HCT116 (cell line): ENCODE results near the gene ERICH6. TPM values are rescaled to one million over a fixed set of nuclear protein-coding genes. Genes with fewer than 3 reads are reported as not detected.

Source experiments
- ATAC-seq: fragments of 200-7000 bp; cut with Tn5 transposase; 2 replicates; pipeline ENCODE4 v1.9.1; 2020; ENCODE audit warnings: mild to moderate bottlenecking, moderate library complexity
- BruUV-seq: library from RNA; stranded (reverse); fragments of 400-500 nt; replicated peaks from 2 replicates; lab custom pipeline; 2021; lab: Mats Ljungman, UMichigan
- CTCF ChIA-PET: fragments of 300-600 bp; sonication (Branson Sonifier 250); formaldehyde crosslinking; loops from one replicate; lab custom pipeline; 2021; ENCODE audit warnings: antibody characterized with exemption; lab: Charles Lee
- POLR2A ChIA-PET: fragments of 300-600, 350-600 bp; sonication (Branson Sonifier 250); formaldehyde crosslinking; loops from one replicate; lab custom pipeline; 2021; ENCODE audit warnings: antibody characterized with exemption; lab: Charles Lee
- RAD21 ChIA-PET, 2 experiments: fragments of 300-600 bp; sonication (Branson Sonifier 250); formaldehyde crosslinking; loops; one replicate each; lab custom pipeline; 2023; ENCODE audit warnings: low total read pairs in 2 of 2; ENCODE audit not compliant: uncharacterized antibody in 2 of 2, unreplicated experiment in 2 of 2, low non-redundant PET in 1 of 2; lab: Charles Lee
- DNase-seq: peaks from one replicate; pipeline ENCODE4 v3.0.0-alpha.2; 2010; ENCODE audit warnings: low read depth, low spot score
- H2AFZ ChIP-seq: fragments of 200-600 bp; shearing (Covaris generic), sonication (generic); 2 replicates; pipeline ENCODE4 v1.6.1; 2017; ENCODE audit warnings: low read depth, mixed run types, mixed read lengths, antibody characterized with exemption, low read length; ENCODE audit not compliant: poor library complexity, severe bottlenecking
- H3K27ac ChIP-seq: 2 replicates; pipeline ENCODE4 v1.5.1; 2012; ENCODE audit warnings: low read depth, low read length
- H3K27me3 ChIP-seq: fragments of 200-600 bp; sonication (generic); 2 replicates; pipeline ENCODE4 v1.6.1; 2016; ENCODE audit warnings: mixed run types, low read length, mixed read lengths; ENCODE audit not compliant: insufficient read depth
- H3K36me3 ChIP-seq, 2 experiments: fragments of 200-500 bp in 1 of 2; fragments of 200-600 bp in 1 of 2; sonication (Bioruptor generic) in 1 of 2; sonication (generic) in 1 of 2; 2 replicates each; pipeline versions ENCODE4 v1.5.1 to v1.6.1; 2014 to 2016; ENCODE audit warnings: low read length in 2 of 2, inconsistent platforms in 1 of 2, mixed read lengths in 1 of 2, mixed run types in 1 of 2; ENCODE audit not compliant: insufficient read depth in 2 of 2, control insufficient read depth in 1 of 2
- H3K4me1 ChIP-seq, 2 experiments: fragments of 200-600 bp in 1 of 2; sonication (generic) in 1 of 2; 2 replicates each; pipeline versions ENCODE4 v1.5.1 to v1.6.1; 2012 to 2017; ENCODE audit warnings: low read length in 2 of 2, inconsistent platforms in 1 of 2, mild to moderate bottlenecking in 1 of 2, mixed read lengths in 1 of 2, mixed run types in 1 of 2, moderate library complexity in 1 of 2; ENCODE audit not compliant: insufficient read depth in 2 of 2, control insufficient read depth in 1 of 2
- H3K4me2 ChIP-seq: fragments of 200-600 bp; sonication (generic); 2 replicates; pipeline ENCODE4 v1.6.1; 2017; ENCODE audit warnings: mixed run types, low read length, mixed read lengths
- H3K4me3 ChIP-seq, 2 experiments: fragments of 200-600 bp in 1 of 2; sonication (generic) in 1 of 2; replicated peaks in 1 of 2; 2 replicates each; pipeline ENCODE4 v1.5.1; 2011 to 2016; ENCODE audit warnings: low read length in 2 of 2, control low read depth in 1 of 2, low read depth in 1 of 2, mild to moderate bottlenecking in 1 of 2, mixed read lengths in 1 of 2, mixed run types in 1 of 2
- H3K79me2 ChIP-seq: fragments of 200-600 bp; sonication (generic); 2 replicates; pipeline ENCODE4 v1.6.1; 2017; ENCODE audit warnings: mild to moderate bottlenecking, mixed run types, low read length, moderate library complexity, mixed read lengths; ENCODE audit not compliant: insufficient read depth
- H3K9ac ChIP-seq: fragments of 200-600 bp; sonication (generic); 2 replicates; pipeline ENCODE4 v1.6.1; 2016; ENCODE audit warnings: low read length, mixed read lengths
- H3K9me2 ChIP-seq: fragments of 200-600 bp; sonication (generic), shearing (Covaris generic); 2 replicates; pipeline ENCODE4 v1.6.1; 2017; ENCODE audit warnings: mixed run types, mild to moderate bottlenecking, moderate library complexity; ENCODE audit not compliant: insufficient read depth
- H3K9me3 ChIP-seq, 2 experiments: fragments of 200-500 bp in 1 of 2; fragments of 200-600 bp in 1 of 2; sonication (Bioruptor generic) in 1 of 2; sonication (generic) in 1 of 2; 2 replicates each; pipeline ENCODE4 v1.6.1; 2014 to 2017; ENCODE audit warnings: low read length in 2 of 2, mixed read lengths in 2 of 2, inconsistent platforms in 1 of 2, low read depth in 1 of 2, mild to moderate bottlenecking in 1 of 2, mixed run types in 1 of 2, moderate library complexity in 1 of 2; ENCODE audit not compliant: control insufficient read depth in 1 of 2, insufficient read depth in 1 of 2
- H4K20me1 ChIP-seq: fragments of 200-600 bp; sonication (generic), shearing (Covaris generic); 2 replicates; pipeline ENCODE4 v1.6.1; 2017; ENCODE audit warnings: mixed run types, mild to moderate bottlenecking, moderate library complexity; ENCODE audit not compliant: insufficient read depth
- ATF3 ChIP-seq: IDR thresholded peaks from 2 replicates; pipeline ENCODE4 v1.6.1; 2012
- CEBPB ChIP-seq: IDR thresholded peaks from 2 replicates; pipeline ENCODE4 v1.6.1; 2012; ENCODE audit warnings: low read depth
- ELF1 ChIP-seq: IDR thresholded peaks from 2 replicates; pipeline ENCODE4 v1.6.1; 2012; ENCODE audit warnings: low read depth, borderline replicate concordance
- POLR2AphosphoS5 ChIP-seq: IDR thresholded peaks from 2 replicates; pipeline ENCODE4 v1.6.1; 2011; ENCODE audit warnings: mild to moderate bottlenecking, low read depth, low read length, moderate library complexity
- REST ChIP-seq: IDR thresholded peaks from 2 replicates; pipeline ENCODE4 v1.6.1; 2012; ENCODE audit warnings: low read depth
- SP1 ChIP-seq: IDR thresholded peaks from 2 replicates; pipeline ENCODE4 v1.6.1; 2012; ENCODE audit warnings: low read depth
- SRF ChIP-seq: IDR thresholded peaks from 2 replicates; pipeline ENCODE4 v1.6.1; 2012; ENCODE audit warnings: low read depth
- intact Hi-C: fragments of 100-400 bp; cut with micrococcal nuclease; formaldehyde crosslinking; loops from 2 replicates; pipeline ENCODE4 v1.10.0; 2022
- total RNA-seq: library from RNA; stranded (reverse); gene quantifications from one replicate; pipeline ENCODE4 v1.2.1, GENCODE V29; 2021; ENCODE audit not compliant: unreplicated experiment
- TF ChIP-seq, protein P1 (sequence below): IDR thresholded peaks from 2 replicates; pipeline ENCODE4 v1.6.1; 2012

Gene ERICH6
- total RNA-seq, 1 experiment from 2014 or later: not detected

GRCh38 chr3:150748684-150749047 is 44.9 kb upstream of the ERICH6 start:
- no peak overlapping the region for H3K9ac ChIP-seq
- DNase-seq (no peak), ATAC-seq (no peak)
- no peak overlapping the region for H3K4me3 ChIP-seq
- no peak for TF ChIP-seq SRF
- no peak for TF ChIP-seq ELF1
- TF ChIP-seq SP1: no peak
- TF ChIP-seq, protein P1, sequence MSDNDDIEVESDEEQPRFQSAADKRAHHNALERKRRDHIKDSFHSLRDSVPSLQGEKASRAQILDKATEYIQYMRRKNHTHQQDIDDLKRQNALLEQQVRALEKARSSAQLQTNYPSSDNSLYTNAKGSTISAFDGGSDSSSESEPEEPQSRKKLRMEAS: no peak
- no peak for TF ChIP-seq CEBPB
- TF ChIP-seq POLR2AphosphoS5: no peak
- no peak for TF ChIP-seq REST
- no peak for TF ChIP-seq ATF3
- H3K4me1 ChIP-seq: peaks cover 5 to 33% of the 10 kb centered on the region in 2 experiments; a peak in 3 of 4 replicates
- CTCF ChIA-PET: no interaction called here
- POLR2A ChIA-PET: no interaction called here
- H3K36me3 ChIP-seq: peaks cover 0 to under 1% of the 10 kb centered on the region in 2 experiments; a peak in 1 of 4 replicates
- RAD21 ChIA-PET: no interaction called here
- intact Hi-C loops: no loop called here
- H3K27me3 ChIP-seq: no peaks in the 10 kb centered on the region
- BruUV-seq: no TSS peak
- H3K79me2 ChIP-seq: peaks cover 99% of the 10 kb centered on the region
- no peaks in the 10 kb centered on the region for H3K9me2 ChIP-seq
- H3K27ac ChIP-seq: no peak overlapping the region
- H4K20me1 ChIP-seq: peaks cover 11% of the 10 kb centered on the region; the same call in 1 of the 2 replicates
- H3K9me3 ChIP-seq: no peaks in the 10 kb centered on the region
- H2AFZ ChIP-seq: no peak overlapping the region
- H3K4me2 ChIP-seq: no peak overlapping the region
